Smooth muscle cell (in vitro differentiated cells): ENCODE measurements around the gene FNIP1. TPM values are rescaled to one million over a fixed set of nuclear protein-coding genes. Genes with fewer than 3 reads are reported as not detected.

Experiments
- DNase-seq: peaks from one replicate; lab custom pipeline; 2025; ENCODE audit not compliant: unreplicated experiment; lab: John Stamatoyannopoulos, UW
- H2AFZ ChIP-seq: fragments of 200-600 bp; sonication (generic); 2 replicates; pipeline ENCODE4 v1.6.0; 2016; ENCODE audit warnings: antibody characterized with exemption, low read depth, mild to moderate bottlenecking
- H3F3A ChIP-seq: fragments of 200-600 bp; sonication (generic); 2 replicates; pipeline ENCODE4 v1.6.0; 2017; ENCODE audit warnings: antibody characterized with exemption, low read depth
- H3K27ac ChIP-seq: fragments of 200-600 bp; sonication (generic); 2 replicates; pipeline ENCODE4 v1.5.1; 2016; ENCODE audit warnings: low read depth, mild to moderate bottlenecking
- H3K27me3 ChIP-seq: fragments of 200-600 bp; sonication (generic); 2 replicates; pipeline ENCODE4 v1.6.1; 2016; ENCODE audit warnings: low read depth, mild to moderate bottlenecking
- H3K36me3 ChIP-seq: fragments of 200-600 bp; sonication (generic); 2 replicates; pipeline ENCODE4 v1.5.1; 2016; ENCODE audit warnings: low read depth
- H3K4me1 ChIP-seq: fragments of 200-600 bp; sonication (generic); 2 replicates; pipeline ENCODE4 v1.5.1; 2016; ENCODE audit warnings: low read depth
- H3K4me2 ChIP-seq: fragments of 200-600 bp; sonication (generic); 2 replicates; pipeline ENCODE4 v1.6.0; 2016; ENCODE audit warnings: mild to moderate bottlenecking
- H3K4me3 ChIP-seq: fragments of 200-600 bp; sonication (generic); 2 replicates; pipeline ENCODE4 v1.5.1; 2016; ENCODE audit warnings: mild to moderate bottlenecking
- H3K79me2 ChIP-seq: fragments of 200-600 bp; sonication (generic); 2 replicates; pipeline ENCODE4 v1.6.0; 2016; ENCODE audit warnings: low read depth, mild to moderate bottlenecking
- H3K9ac ChIP-seq: fragments of 200-600 bp; sonication (generic); 2 replicates; pipeline ENCODE4 v1.6.0; 2016; ENCODE audit warnings: low read depth
- H3K9me3 ChIP-seq: fragments of 200-600 bp; sonication (generic); replicated peaks from 2 replicates; pipeline ENCODE4 v1.5.1; 2016; ENCODE audit warnings: low read depth
- H4K20me1 ChIP-seq: fragments of 200-600 bp; sonication (generic); 2 replicates; pipeline ENCODE4 v1.6.0; 2016; ENCODE audit warnings: low read depth
- WGBS: methylation state at CpG from one replicate; pipeline ENCODE4 v1.1.7; 2016; ENCODE audit warnings: low lambda C conversion rate; 5-methylcytosine and 5-hydroxymethylcytosine counted together
- polyA plus RNA-seq: library from polyadenylated mRNA; unstranded; fragments of >200 nt; fragmentation: Nextera tagmentation; extraction: Ambion mirVana; gene quantifications from 2 replicates; pipeline ENCODE4 v1.2.1, GENCODE V29; 2016
- total RNA-seq: library from RNA; depleted of rRNA; stranded (reverse); fragments of >200 nt; gene quantifications from 2 replicates; pipeline ENCODE4 v1.2.3, GENCODE V29; 2014
- TF ChIP-seq, protein P1 (sequence below): fragments of 200-600 bp; sonication (generic); IDR thresholded peaks from 2 replicates; pipeline ENCODE4 v1.5.1; 2017; ENCODE audit warnings: borderline replicate concordance, mild to moderate bottlenecking, antibody characterized with exemption; ENCODE audit not compliant: insufficient read depth, poor library complexity, severe bottlenecking

FNIP1 gene
- total and polyA plus RNA-seq, 2 experiments from 2014 or later: 8.8 to 47.4 TPM

DNA sequence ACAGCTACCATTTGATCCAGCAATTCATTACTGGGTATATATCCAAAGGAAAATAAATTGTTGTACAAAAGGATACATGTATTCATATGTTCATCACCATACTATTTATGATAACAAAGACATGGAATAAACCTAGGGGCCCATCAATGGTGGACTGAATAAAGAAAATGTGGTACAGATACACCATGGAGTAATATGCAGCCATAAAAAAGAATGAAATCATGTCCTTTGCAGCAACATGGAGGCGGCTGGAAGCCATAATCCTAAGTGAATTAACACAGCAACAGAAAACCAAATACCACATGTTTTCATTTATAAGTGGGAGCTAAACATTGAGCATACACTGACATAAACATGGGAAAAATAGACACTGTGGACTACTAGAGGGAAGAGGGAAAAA, 37.1 kb downstream of the FNIP1 start:
- DNase-seq: no peak
- H3K27me3 ChIP-seq: no peaks in the 10 kb centered on the region
- H3K4me2 ChIP-seq: no peak overlapping the region
- peaks cover 100% of the 10 kb centered on the region for H3K79me2 ChIP-seq
- 93% methylated on average over 1 of the region's 1 CpG for WGBS
- no peaks in the 10 kb centered on the region for H3F3A ChIP-seq
- H3K4me3 ChIP-seq: no peak overlapping the region
- H3K9me3 ChIP-seq: no peaks in the 10 kb centered on the region
- no peaks in the 10 kb centered on the region for H3K36me3 ChIP-seq
- H3K9ac ChIP-seq: no peak overlapping the region
- H3K27ac ChIP-seq: no peak overlapping the region
- TF ChIP-seq, protein P1, sequence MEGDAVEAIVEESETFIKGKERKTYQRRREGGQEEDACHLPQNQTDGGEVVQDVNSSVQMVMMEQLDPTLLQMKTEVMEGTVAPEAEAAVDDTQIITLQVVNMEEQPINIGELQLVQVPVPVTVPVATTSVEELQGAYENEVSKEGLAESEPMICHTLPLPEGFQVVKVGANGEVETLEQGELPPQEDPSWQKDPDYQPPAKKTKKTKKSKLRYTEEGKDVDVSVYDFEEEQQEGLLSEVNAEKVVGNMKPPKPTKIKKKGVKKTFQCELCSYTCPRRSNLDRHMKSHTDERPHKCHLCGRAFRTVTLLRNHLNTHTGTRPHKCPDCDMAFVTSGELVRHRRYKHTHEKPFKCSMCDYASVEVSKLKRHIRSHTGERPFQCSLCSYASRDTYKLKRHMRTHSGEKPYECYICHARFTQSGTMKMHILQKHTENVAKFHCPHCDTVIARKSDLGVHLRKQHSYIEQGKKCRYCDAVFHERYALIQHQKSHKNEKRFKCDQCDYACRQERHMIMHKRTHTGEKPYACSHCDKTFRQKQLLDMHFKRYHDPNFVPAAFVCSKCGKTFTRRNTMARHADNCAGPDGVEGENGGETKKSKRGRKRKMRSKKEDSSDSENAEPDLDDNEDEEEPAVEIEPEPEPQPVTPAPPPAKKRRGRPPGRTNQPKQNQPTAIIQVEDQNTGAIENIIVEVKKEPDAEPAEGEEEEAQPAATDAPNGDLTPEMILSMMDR: no peak
- peaks cover 92% of the 10 kb centered on the region for H4K20me1 ChIP-seq
- peaks cover 7% of the 10 kb centered on the region for H3K4me1 ChIP-seq
- H2AFZ ChIP-seq: no peak overlapping the region

DNA sequence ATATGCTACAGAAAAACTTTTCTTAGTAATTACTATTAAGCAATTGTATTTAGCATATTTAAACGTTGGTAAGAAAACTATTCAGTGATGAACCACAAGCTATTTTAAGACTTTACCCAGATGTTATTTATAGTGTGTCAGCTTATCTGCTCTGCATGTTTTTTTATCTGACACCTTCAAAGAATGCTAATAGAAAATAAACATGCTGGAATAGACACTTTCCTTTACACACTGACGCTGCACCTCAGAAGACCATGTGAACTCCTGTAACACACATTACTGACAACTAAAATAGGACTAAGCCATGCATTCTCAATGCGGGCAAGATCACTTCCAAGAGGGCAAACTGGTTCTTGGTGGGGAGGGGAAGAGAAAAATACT, 38.3 kb downstream of the FNIP1 start:
- TF ChIP-seq, protein P1: no peak
- H4K20me1 ChIP-seq: peaks cover 97% of the 10 kb centered on the region
- no peaks in the 10 kb centered on the region for H3F3A ChIP-seq
- H3K9me3 ChIP-seq: no peaks in the 10 kb centered on the region
- no peak overlapping the region for H3K27ac ChIP-seq
- H3K4me2 ChIP-seq: peak overlapping the region; percentile 69
- no peaks in the 10 kb centered on the region for H3K36me3 ChIP-seq
- WGBS: 31% methylated on average over 3 of the region's 3 CpGs
- H2AFZ ChIP-seq: no peak overlapping the region
- peaks cover 100% of the 10 kb centered on the region for H3K79me2 ChIP-seq
- no peak overlapping the region for H3K9ac ChIP-seq
- no peak overlapping the region for H3K4me3 ChIP-seq
- peaks cover 7% of the 10 kb centered on the region for H3K4me1 ChIP-seq
- no peaks in the 10 kb centered on the region for H3K27me3 ChIP-seq
- no peak for DNase-seq

DNA sequence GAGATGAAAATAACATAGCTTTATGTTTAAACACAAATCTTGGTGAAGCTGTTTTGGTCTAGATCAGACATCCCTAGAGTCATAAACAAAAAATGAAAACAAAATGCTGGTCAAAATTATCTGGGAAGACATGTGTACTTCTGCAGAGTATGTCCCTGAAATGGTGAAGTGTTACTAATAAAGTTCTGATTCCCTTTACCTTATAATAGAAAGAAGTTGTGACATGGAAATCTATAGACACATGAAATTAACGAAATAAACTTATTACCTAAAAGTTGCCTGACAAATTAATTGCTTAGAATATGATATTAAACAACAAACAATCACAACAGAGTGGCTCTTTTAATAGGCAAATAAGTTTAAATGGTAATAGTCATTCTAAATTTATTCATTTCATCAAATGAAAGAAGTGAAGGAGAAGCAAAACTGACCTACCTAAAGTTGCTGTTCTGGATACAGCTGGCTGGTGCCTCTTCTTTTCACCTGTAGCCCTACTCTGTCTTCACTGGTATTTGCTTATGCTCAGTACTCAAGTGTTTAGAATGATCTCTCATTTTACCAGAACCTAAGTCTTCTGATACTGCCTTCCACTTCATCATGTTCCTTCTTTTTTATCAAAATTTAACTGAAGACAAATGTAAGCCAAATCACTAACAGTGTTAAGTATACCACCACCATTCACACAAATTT, 38.8 kb downstream of the FNIP1 start:
- no peak overlapping the region for H2AFZ ChIP-seq
- WGBS: 98% methylated on average over 1 of the region's 1 CpG
- no peak overlapping the region for H3K9ac ChIP-seq
- no peak for DNase-seq
- no peak overlapping the region for H3K4me3 ChIP-seq
- H3K9me3 ChIP-seq: no peaks in the 10 kb centered on the region
- H3K4me1 ChIP-seq: peaks cover 7% of the 10 kb centered on the region
- peaks cover 100% of the 10 kb centered on the region for H3K79me2 ChIP-seq
- no peaks in the 10 kb centered on the region for H3K27me3 ChIP-seq
- TF ChIP-seq, protein P1: no peak
- H3K36me3 ChIP-seq: no peaks in the 10 kb centered on the region
- H3K4me2 ChIP-seq: peak overlapping the region; percentile 69
- H3K27ac ChIP-seq: no peak overlapping the region
- H3F3A ChIP-seq: no peaks in the 10 kb centered on the region
- peaks cover 98% of the 10 kb centered on the region for H4K20me1 ChIP-seq

DNA sequence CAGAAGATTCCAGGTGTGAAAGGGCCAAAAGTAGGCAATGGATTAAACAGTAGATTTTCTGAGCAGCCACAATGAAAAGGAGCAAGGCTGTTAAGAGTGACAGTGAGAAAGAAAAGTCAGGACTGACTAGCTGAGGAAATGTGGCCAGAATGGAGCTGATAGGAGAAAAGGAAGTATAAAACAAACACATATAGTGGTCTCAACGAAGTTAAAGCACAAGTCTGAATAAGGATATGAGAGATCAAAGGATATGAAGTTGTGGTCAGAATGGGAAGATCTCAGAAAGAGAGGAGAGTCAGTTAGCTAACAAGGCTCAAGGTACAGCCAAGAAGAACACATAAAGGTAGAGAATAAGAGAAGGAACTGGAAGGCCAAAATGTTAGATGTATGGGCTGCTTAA, 39.9 kb downstream of the FNIP1 start:
- H3F3A ChIP-seq: no peaks in the 10 kb centered on the region
- 41% methylated on average over 1 of the region's 1 CpG for WGBS
- H3K9me3 ChIP-seq: no peaks in the 10 kb centered on the region
- no peaks in the 10 kb centered on the region for H3K27me3 ChIP-seq
- TF ChIP-seq, protein P1: no peak
- no peaks in the 10 kb centered on the region for H3K36me3 ChIP-seq
- DNase-seq: no peak
- H2AFZ ChIP-seq: no peak overlapping the region
- H3K4me2 ChIP-seq: no peak overlapping the region
- no peak overlapping the region for H3K4me3 ChIP-seq
- no peak overlapping the region for H3K27ac ChIP-seq
- peaks cover 7% of the 10 kb centered on the region for H3K4me1 ChIP-seq
- H4K20me1 ChIP-seq: peaks cover 98% of the 10 kb centered on the region
- H3K9ac ChIP-seq: no peak overlapping the region
- peaks cover 100% of the 10 kb centered on the region for H3K79me2 ChIP-seq
